H54 (cell line): ENCODE data around the gene UTF1.

Source experiments
- DNase-seq: peaks from one replicate; pipeline ENCODE4 v3.0.0; 2011; ENCODE audit warnings: low spot score, mixed read lengths; ENCODE audit not compliant: insufficient read length
- FAIRE-seq: peaks from 3 replicates; lab custom pipeline; 2011; peaks lifted over from hg19 to GRCh38; lab: Jason Lieb, UNC
- POLR2A ChIP-seq: IDR thresholded peaks from 2 replicates; pipeline ENCODE4 v1.6.1; 2011; ENCODE audit warnings: low read depth, mild to moderate bottlenecking, low read length

Gene UTF1

GRCh38 chr10:133209117-133209516 lies 20.9 kb upstream of the UTF1 start:
- no peak for TF ChIP-seq POLR2A
- FAIRE-seq: no peak
- DNase-seq: no peak

DNA sequence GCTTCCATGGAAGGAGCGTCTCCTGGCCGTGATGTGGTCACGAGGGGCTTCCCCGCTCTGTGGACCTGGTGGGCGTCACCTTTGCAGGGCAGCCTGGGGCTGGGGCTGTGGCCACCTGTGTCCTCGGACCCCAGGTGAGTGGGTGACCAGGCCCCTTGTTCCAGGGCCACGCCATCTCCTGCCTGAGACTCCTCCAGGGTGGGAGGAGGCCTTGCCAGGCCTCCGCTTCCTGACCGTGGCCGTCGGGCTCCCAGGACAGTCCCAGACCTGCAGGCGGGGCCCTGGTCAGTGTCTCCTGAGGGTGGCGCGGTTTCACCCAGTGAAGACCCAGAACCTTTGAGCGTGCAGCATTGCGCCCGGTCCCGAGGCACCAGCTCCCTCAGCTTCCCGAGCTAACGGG lies 20.4 kb upstream of the UTF1 start:
- no peak for TF ChIP-seq POLR2A
- DNase-seq: no peak
- FAIRE-seq: no peak

DNA sequence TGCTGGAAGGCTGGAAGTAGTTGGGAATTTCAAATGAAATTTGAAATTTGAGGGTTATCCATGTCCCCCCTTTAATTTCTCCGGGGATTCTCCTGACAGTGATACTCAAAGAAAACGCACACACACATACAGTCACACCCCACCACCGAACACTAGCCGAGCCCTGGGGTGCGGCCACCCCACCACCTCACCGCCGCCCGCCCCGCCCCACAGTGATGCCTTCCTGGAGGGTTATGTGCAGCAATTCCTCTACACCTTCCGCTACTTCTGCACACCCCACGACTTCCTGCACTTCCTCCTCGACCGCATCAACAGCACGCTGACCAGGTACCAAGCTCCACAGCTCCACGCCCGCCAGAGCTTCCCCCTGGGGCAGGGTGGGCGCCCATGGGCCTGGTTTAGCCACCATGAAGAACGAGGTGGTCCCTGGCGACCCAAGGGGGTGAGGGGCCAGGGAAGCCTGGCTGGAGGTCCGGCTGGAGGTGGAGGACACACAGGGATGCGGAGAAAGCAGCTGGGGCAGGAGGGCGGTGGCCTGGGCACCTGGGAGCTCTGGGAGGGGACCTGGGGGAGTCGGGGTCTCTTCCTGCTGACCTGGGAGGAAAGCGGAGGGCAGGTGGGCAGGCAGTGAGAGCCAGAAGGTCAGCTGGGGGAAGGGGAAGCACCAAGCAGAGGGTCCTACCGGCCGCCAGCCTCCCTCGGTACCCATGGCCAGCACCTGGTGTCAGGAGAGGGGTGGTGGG lies 19.4 kb upstream of the UTF1 start:
- no peak for TF ChIP-seq POLR2A
- no peak for FAIRE-seq

DNA sequence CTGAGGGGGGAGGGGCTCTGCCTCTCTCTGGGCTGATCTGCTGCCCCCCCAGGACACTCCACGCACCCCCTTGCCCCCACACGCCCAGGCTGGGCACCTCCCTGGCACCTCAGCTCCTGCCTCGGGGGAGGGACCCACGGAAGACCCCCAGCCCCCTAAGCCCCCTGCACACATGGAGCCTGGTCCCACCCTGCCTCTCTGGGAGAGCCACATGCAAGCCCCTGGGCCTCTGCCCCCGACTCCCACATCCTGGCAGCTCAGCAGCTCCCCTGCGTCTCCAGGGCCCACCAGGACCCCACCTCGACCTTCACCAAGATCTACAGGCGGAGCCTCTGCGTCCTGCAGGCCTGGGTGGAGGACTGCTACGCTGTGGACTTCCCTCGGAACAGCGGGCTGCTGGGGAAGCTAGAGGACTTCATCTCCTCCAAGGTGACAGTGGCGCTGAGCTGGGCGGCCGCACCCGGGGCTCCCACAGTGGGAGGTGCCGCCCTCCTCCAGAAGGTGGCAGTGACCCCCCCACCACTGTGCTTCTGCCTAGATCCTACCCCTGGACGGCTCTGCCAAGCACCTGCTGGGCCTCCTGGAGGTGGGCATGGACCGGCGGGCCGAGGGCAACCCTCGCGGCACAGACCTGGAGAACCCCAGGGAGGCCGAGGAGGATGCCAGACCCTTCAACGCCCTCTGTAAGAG lies 18.7 kb upstream of the UTF1 start:
- no peak for TF ChIP-seq POLR2A
- no peak for FAIRE-seq
- DNase-seq: no peak

More for the DNA sequence above, 19.4 kb upstream of the UTF1 start:
- DNase-seq: no peak

DNA sequence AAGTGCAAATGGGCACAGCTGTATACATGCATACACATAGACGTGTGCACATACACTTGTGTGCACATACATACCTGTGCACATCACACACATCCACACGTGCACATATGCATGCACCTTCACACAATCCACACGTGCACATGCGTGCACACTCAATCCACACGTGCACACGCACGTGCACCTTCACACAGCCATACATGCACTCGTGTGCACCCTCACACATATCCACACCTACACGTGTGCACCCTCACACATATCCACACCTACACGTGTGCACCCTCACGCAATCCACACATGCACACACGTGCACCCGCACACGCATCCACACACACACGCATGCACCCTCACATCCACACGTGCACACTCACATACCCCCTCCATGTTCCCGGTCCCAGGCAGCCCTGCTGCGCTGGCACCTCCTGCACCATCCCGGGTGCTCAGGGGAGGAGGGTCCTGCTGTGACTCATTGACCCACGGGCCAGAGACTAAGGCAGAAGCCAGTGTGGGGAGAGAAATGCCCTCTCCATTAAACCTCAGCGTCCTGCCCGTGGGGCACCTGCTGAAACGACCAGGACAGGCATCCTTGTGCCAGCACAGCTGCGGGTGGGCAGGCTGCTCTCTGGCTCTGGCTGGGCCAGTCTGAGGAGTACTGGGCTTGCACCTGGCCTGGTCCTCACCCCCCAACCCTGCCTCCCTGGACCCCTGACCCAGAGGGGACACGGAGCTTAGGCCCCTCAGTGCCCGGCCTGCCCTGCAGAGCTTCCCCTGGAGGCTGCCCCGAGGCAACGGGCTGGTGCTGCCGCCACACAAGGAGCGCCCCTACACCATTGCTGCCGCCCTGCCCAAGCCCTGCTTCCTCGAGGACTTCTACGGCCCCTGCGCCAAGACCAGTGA lies 17.8 kb upstream of the UTF1 start:
- DNase-seq (no peak), FAIRE-seq (no peak)
- TF ChIP-seq POLR2A: no peak

- DNase-seq (no peak), FAIRE-seq (no peak)
- no peak for TF ChIP-seq POLR2A
These were observed 17.0 kb upstream of the UTF1 start for GRCh38 chr10:133212853-133213494.

DNA sequence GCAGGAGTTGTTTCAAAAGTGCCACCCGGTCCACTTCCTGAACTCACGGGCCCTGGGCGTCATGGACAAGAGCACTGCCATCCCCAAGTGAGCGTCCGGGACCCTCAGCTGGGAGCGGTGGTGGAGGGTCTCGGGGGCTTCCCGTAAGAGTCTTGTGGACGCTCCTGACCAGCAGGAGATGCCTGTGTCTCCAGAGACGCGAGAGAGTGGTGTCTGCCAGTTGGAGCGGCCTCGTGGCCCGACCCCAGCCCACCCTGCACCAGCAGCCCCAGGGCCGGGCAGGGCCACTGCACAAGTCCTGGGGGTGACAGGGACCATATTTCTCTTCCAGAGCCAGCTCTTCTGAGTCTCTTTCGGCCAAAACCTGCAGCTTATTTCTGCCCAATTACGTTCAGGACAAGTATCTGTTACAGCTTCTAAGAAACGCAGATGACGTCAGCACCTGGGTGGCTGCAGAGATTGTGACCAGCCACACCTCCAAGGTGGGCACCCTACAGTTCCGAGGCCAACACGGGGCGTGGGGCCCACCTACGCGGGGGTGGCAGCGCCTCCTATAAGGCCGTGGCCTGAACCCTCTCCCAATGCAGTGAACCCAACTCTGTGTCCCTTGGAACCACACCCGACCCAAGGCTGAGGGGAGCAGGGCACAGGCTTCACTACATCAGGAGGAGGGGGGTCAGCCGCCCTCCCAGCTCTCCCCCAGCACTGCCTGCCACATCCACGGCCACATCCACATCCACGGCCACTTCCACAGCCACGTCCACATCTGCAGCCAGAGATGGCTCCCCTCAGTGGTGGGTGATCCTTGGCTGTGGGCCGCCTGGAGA lies 16.2 kb upstream of the UTF1 start:
- no peak for TF ChIP-seq POLR2A
- no peak for FAIRE-seq
- DNase-seq: no peak

DNA sequence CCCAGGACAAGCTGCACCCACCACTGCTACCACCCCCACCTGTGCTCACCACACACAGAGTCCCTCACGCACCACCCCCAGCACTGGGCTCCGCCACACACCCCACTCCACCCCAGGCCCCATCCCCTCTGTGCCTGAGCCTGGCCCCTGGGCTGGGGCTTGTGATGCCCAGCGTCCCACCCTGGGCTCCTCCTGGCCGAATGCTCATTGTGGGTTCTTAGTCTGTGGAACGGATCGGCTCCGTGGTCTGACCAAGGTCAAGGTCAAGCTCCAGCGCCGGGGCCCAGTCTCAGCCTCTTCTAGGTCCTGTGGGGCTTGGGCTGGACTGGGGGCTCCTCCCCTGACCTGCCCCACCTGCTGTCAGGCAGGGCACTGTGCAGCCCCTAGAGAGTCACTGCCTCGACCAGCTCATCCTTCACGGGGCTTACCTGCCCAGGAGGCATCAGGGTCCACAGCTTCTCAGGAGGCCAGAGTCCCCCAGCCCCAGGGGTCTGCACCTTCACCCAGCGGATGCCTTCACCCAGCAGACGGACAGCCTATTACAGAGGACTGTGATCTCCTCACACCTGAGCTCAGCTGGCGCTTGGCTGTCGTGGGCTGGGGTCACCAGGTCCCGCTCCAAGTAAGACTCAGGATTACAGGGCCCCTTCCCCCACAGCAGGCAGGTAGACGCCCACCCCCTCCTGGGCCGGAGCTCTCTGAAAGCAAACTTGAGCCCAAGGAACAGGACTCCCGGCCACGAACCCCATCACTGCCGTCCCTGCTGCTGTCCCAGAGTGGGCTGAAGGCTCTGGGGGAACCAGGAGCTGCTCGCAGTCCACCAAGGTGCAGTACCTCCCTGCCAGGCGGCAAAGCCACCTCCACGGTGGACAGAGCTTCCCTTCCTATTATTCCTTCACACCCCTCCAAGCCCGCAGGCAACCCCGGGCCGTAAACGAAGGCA lies 15.3 kb upstream of the UTF1 start:
- no peak for FAIRE-seq
- no peak for TF ChIP-seq POLR2A
- no peak for DNase-seq

DNA sequence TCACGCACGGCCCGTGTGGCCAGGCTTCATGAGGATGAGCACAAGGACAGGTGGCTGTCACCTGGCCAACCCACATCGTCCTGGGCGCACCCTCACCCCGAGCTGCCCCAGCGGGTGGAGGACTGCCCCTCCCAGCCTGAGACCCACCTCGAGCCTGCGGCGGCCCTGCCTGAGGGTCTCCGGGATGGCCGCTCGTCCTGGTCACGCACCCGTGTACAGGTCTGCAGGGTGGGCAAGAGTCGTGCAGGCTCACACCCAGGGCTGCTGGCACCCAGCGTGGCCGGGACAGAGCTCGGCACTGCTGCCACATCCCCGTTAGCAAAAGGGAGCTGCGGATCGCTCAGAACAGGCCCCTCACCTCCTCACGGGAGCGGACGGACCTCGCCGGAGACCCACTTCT lies 14.4 kb upstream of the UTF1 start:
- no peak for TF ChIP-seq POLR2A
- DNase-seq (no peak), FAIRE-seq (no peak)

GRCh38 chr10:133216776-133217175 lies 13.2 kb upstream of the UTF1 start:
- no peak for DNase-seq
- no peak for FAIRE-seq
- TF ChIP-seq POLR2A: no peak

DNA sequence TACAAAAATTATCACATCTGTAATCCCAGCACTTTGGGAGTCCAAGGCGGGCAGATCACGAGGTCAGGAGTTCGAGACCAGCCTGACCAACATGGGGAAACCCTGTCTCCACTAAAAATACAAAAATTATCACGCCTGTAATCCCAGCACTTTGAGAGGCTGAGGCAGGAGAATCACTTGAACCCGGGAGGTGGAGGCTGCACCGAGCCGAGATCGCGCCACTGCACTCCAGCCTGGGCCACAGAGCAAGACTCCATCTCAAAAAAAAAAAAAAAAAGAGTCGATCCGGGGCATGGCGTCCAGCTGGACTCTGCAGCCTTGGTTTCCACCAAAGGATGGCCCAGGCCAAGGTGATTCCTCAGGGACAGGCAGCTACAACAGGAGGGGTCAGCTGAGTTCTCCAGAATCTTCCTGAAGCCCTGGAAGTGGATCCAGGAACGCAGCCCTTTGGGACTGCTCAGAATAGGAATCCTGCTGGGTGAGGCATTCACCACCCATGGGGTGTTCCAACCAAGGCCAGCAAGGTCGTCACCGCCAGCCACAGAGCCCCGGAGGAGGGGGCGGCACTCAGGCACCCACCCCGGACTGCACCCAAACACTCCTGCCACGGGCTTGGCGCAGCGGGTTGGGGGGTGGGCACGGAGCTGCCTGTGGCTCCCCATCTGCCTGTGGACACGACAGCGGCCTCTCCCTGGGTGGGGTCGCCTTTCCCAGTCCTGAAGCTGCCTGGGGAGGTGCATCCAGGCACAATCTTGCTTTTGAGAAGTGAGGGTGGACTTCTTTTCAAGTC lies 12.0 kb upstream of the UTF1 start:
- no peak for DNase-seq
- no peak for FAIRE-seq
- TF ChIP-seq POLR2A: no peak

DNA sequence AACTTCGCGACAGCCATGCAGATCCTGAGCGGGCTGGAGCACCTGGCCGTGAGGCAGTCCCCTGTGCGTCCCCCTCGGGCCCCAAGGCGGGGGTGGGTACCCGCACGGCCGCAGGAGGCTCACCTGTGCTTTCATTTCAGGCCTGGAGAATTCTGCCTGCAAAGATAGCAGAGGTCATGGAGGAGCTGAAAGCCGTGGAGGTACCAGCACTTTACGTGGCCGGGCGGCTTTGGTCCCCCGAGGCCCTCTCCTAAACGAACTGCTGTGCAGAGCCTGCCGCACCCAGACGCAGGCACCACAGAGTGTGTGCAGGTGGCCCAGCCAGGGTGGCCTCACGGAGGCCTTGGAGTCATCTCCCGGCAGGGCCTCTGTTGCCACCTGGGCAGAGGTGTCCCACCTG lies 11.1 kb upstream of the UTF1 start:
- FAIRE-seq (no peak), DNase-seq (no peak)
- no peak for TF ChIP-seq POLR2A
